CD4-positive, alpha-beta memory T cell (primary cell): ENCODE measurements around the gene WNT2B. TPM values are rescaled to one million over a fixed set of nuclear protein-coding genes. Genes with fewer than 3 reads are reported as not detected.

Experiments used
- CTCF ChIA-PET: fragments of 350-600 bp; sonication (Branson Sonifier 250); formaldehyde crosslinking; loops from one replicate; lab custom pipeline; 2021; ENCODE audit warnings: inconsistent platforms; ENCODE audit not compliant: partially characterized antibody; lab: Charles Lee
- POLR2A ChIA-PET: fragments of 350-600 bp; sonication (Branson Sonifier 250); formaldehyde crosslinking; loops from one replicate; lab custom pipeline; 2021; ENCODE audit not compliant: partially characterized antibody; lab: Charles Lee
- DNase-seq, 5 donors: peaks; one replicate each; pipeline versions ENCODE4 v3.0.0 to v3.0.0-alpha.2; 2020 to 2022; ENCODE audit warnings: mixed read lengths in 1 of 5
- H3K27ac ChIP-seq: one replicate; pipeline ENCODE4 v1.7.0; 2013; ENCODE audit warnings: low read depth, low read length
- H3K27me3 ChIP-seq: 2 replicates; pipeline ENCODE4 v1.7.0; 2013; ENCODE audit warnings: mild to moderate bottlenecking, low read length, moderate library complexity; ENCODE audit not compliant: insufficient read depth
- H3K36me3 ChIP-seq: 2 replicates; pipeline ENCODE4 v1.7.0; 2013; ENCODE audit warnings: mild to moderate bottlenecking, low read length, moderate library complexity; ENCODE audit not compliant: insufficient read depth
- H3K4me1 ChIP-seq: 2 replicates; pipeline ENCODE4 v1.7.0; 2013; ENCODE audit warnings: mild to moderate bottlenecking, low read length, moderate library complexity; ENCODE audit not compliant: insufficient read depth
- H3K4me3 ChIP-seq, 2 donors: one replicate each; pipeline ENCODE4 v1.7.0; 2013; ENCODE audit warnings: low read length in 2 of 2, mild to moderate bottlenecking in 1 of 2
- H3K9me3 ChIP-seq, 2 donors: one replicate each; pipeline ENCODE4 v1.7.0; 2013; ENCODE audit warnings: low read length in 2 of 2, control low read depth in 1 of 2; ENCODE audit not compliant: control insufficient read depth in 1 of 2
- H3K27ac Mint-ChIP-seq, 7 donors: one replicate each; pipeline ENCODE4 v1.8.0; 2020 to 2021; ENCODE audit warnings: mixed read lengths in 7 of 7, mild to moderate bottlenecking in 6 of 7, inconsistent platforms in 3 of 7, moderate library complexity in 3 of 7
- H3K27me3 Mint-ChIP-seq, 2 donors: one replicate each; pipeline ENCODE4 v1.8.0; 2020 to 2021; ENCODE audit warnings: mixed read lengths in 2 of 2
- H3K36me3 Mint-ChIP-seq, 2 donors: one replicate each; pipeline ENCODE4 v1.8.0; 2020 to 2021; ENCODE audit warnings: mixed read lengths in 2 of 2, inconsistent platforms in 1 of 2, mild to moderate bottlenecking in 1 of 2
- H3K4me1 Mint-ChIP-seq, 4 donors: one replicate each; pipeline ENCODE4 v1.8.0; 2020 to 2021; ENCODE audit warnings: mixed read lengths in 4 of 4, mild to moderate bottlenecking in 1 of 4
- H3K4me3 Mint-ChIP-seq, 8 donors: one replicate each; pipeline ENCODE4 v1.8.0; 2020 to 2021; ENCODE audit warnings: mixed read lengths in 8 of 8, mild to moderate bottlenecking in 7 of 8, moderate library complexity in 6 of 8, inconsistent platforms in 3 of 8
- H3K9me3 Mint-ChIP-seq, 8 donors: one replicate each; pipeline ENCODE4 v1.8.0; 2020 to 2021; ENCODE audit warnings: mixed read lengths in 8 of 8, mild to moderate bottlenecking in 5 of 8, inconsistent platforms in 3 of 8, moderate library complexity in 1 of 8
- intact Hi-C: fragments of 100-400 bp; cut with micrococcal nuclease; formaldehyde crosslinking; loops from one replicate; pipeline ENCODE4 v1.15.1; 2023
- polyA plus RNA-seq, 2 donors: library from polyadenylated mRNA; unstranded; fragments of 300-500 nt; fragmentation: Illumina TruSeq; gene quantifications; one replicate each; pipeline ENCODE4 v1.2.3, GENCODE V29; 2021
- total RNA-seq, 2 experiments: library from RNA; stranded (reverse); gene quantifications; one replicate each; pipeline ENCODE4 v1.2.3, GENCODE V29; 2021

WNT2B gene
- total and polyA plus RNA-seq, 4 experiments from 2014 or later: 0.21 to 0.91 (median 0.46) TPM

GRCh38 chr1:112507921-112508277 is 866 bp upstream of the WNT2B start:
- peak in 3 of 5 donors; percentile 9 to 14 (median 13) for DNase-seq
- Histone ChIP-seq H3K4me3 (peak overlapping the region; percentile 52 to 67), H3K27ac (no peak overlapping the region), H3K4me1 (peaks cover 13% of the 10 kb centered on the region), H3K9me3 (no peaks in the 10 kb centered on the region), H3K27me3 (peaks cover 12% of the 10 kb centered on the region), H3K36me3 (no peaks in the 10 kb centered on the region)
- Mint-ChIP-seq H3K9me3 (no peaks in the 10 kb centered on the region), H3K27me3 (peaks cover 11 to 15% of the 10 kb centered on the region in 2 donors), H3K4me1 (peaks cover under 1 to 20% (median 3%) of the 10 kb centered on the region in 4 donors), H3K4me3 (peak overlapping the region; percentile 84 to 93 (median 86)), H3K36me3 (no peaks in the 10 kb centered on the region), H3K27ac (peak overlapping the region in 1 of 7 donors; percentile 64)
- intact Hi-C loops: no loop called here
- ChIA-PET POLR2A (interaction anchor here (1.0 to 3.5 kb wide), 2 partner anchors 111 to 128 kb away, joined by 3 to 12 read pairs; partner anchors contain the start of genes CAPZA1 and ST7L), CTCF (interaction anchor here (1.6 to 2.5 kb wide), 2 partner anchors 107 to 200 kb away, joined by 6 to 7 read pairs; no protein-coding TSS in a partner anchor)

GRCh38 chr1:112509005-112509659 is 367 bp downstream of the WNT2B start:
- peaks cover 4 to 7% of the 10 kb centered on the region in 2 donors for H3K27me3 Mint-ChIP-seq
- peak overlapping the region; percentile 65 to 88 (median 74) for H3K4me3 Mint-ChIP-seq
- CTCF ChIA-PET: interaction anchor here (1.6 to 2.5 kb wide), 4 partner anchors 16 to 199 kb away, joined by 3 to 7 read pairs (median 6); no protein-coding TSS in a partner anchor
- peaks cover 0 to 20% (median 3%) of the 10 kb centered on the region in 4 donors for H3K4me1 Mint-ChIP-seq
- Histone ChIP-seq H3K27me3 (peaks cover 4% of the 10 kb centered on the region), H3K4me3 (peak overlapping the region in 1 of 2 donors; percentile 67), H3K27ac (no peak overlapping the region), H3K36me3 (no peaks in the 10 kb centered on the region), H3K4me1 (peaks cover 13% of the 10 kb centered on the region), H3K9me3 (no peaks in the 10 kb centered on the region)
- H3K27ac Mint-ChIP-seq: peak overlapping the region in 3 of 7 donors; percentile 2 to 61 (median 10)
- intact Hi-C loops: no loop called here
- POLR2A ChIA-PET: interaction anchor here (0.6 to 3.5 kb wide), 3 partner anchors 109 to 206 kb away, joined by 3 to 12 read pairs (median 4); partner anchors contain the start of genes CAPZA1, PPM1J and ST7L
- peak; percentile 27 to 54 (median 31) for DNase-seq
- no peaks in the 10 kb centered on the region for H3K9me3 Mint-ChIP-seq
- no peaks in the 10 kb centered on the region for H3K36me3 Mint-ChIP-seq

GRCh38 chr1:112509660-112510178 is 954 bp downstream of the WNT2B start:
- no peaks in the 10 kb centered on the region for H3K36me3 ChIP-seq
- no peak overlapping the region for H3K27ac ChIP-seq
- H3K27ac Mint-ChIP-seq: peak overlapping the region in 3 of 7 donors; percentile 2 to 61 (median 10)
- no peaks in the 10 kb centered on the region for H3K9me3 ChIP-seq
- ChIA-PET CTCF (interaction anchor here (1.1 to 3.2 kb wide), 5 partner anchors 8 to 205 kb away, joined by 3 to 14 read pairs (median 6); partner anchors contain the start of gene PPM1J), POLR2A (interaction anchor here (0.6 to 3.5 kb wide), 2 partner anchors 109 to 205 kb away, joined by 4 to 12 read pairs; partner anchors contain the start of genes CAPZA1, PPM1J and ST7L)
- H3K36me3 Mint-ChIP-seq: no peaks in the 10 kb centered on the region
- peaks cover 13% of the 10 kb centered on the region for H3K4me1 ChIP-seq
- no peak for DNase-seq
- H3K27me3 Mint-ChIP-seq: peaks cover 0 to 4% of the 10 kb centered on the region in 2 donors
- H3K27me3 ChIP-seq: peaks cover 4% of the 10 kb centered on the region
- no peaks in the 10 kb centered on the region for H3K9me3 Mint-ChIP-seq
- H3K4me3 Mint-ChIP-seq: peak overlapping the region; percentile 65 to 88 (median 74)
- intact Hi-C loops: no loop called here
- peaks cover 0 to 20% (median 3%) of the 10 kb centered on the region in 4 donors for H3K4me1 Mint-ChIP-seq
- H3K4me3 ChIP-seq: no peak overlapping the region

- H3K27me3 ChIP-seq: peaks cover 3% of the 10 kb centered on the region
- H3K27ac Mint-ChIP-seq: peak overlapping the region in 1 of 7 donors; percentile 12
- DNase-seq: no peak
- no peaks in the 10 kb centered on the region for H3K9me3 Mint-ChIP-seq
- no peaks in the 10 kb centered on the region for H3K36me3 Mint-ChIP-seq
- no peak overlapping the region for H3K4me3 ChIP-seq
- POLR2A ChIA-PET: interaction anchor here (3.5 kb wide), 1 partner anchor 108 kb away, joined by 12 read pairs; the partner anchor contains the start of genes CAPZA1 and ST7L
- H3K4me1 Mint-ChIP-seq: peaks cover 0 to 20% (median 3%) of the 10 kb centered on the region in 4 donors
- peaks cover 0 to 3% of the 10 kb centered on the region in 2 donors for H3K27me3 Mint-ChIP-seq
- no peak overlapping the region for H3K27ac ChIP-seq
- H3K9me3 ChIP-seq: no peaks in the 10 kb centered on the region
- intact Hi-C loops: no loop called here
- peak overlapping the region in 4 of 8 donors; percentile 61 to 88 (median 75) for H3K4me3 Mint-ChIP-seq
- CTCF ChIA-PET: interaction anchor here (1.1 to 3.2 kb wide), 5 partner anchors 9 to 562 kb away, joined by 3 to 14 read pairs (median 3); partner anchors contain the start of gene PPM1J
- no peaks in the 10 kb centered on the region for H3K36me3 ChIP-seq
- H3K4me1 ChIP-seq: peaks cover 13% of the 10 kb centered on the region
These were observed 1.6 kb downstream of the WNT2B start for GRCh38 chr1:112510340-112510739.

- Histone ChIP-seq H3K9me3 (no peaks in the 10 kb centered on the region), H3K36me3 (no peaks in the 10 kb centered on the region), H3K4me3 (no peak overlapping the region), H3K27ac (no peak overlapping the region), H3K27me3 (no peaks in the 10 kb centered on the region), H3K4me1 (peaks cover 13% of the 10 kb centered on the region)
- H3K27ac Mint-ChIP-seq: peak overlapping the region in 1 of 7 donors; percentile 1
- H3K27me3 Mint-ChIP-seq: peaks cover 0 to 3% of the 10 kb centered on the region in 2 donors
- peaks cover 0 to 20% (median 3%) of the 10 kb centered on the region in 4 donors for H3K4me1 Mint-ChIP-seq
- ChIA-PET POLR2A (no interaction called here), CTCF (interaction anchor here (1.2 to 3.2 kb wide), 2 partner anchors 11 to 561 kb away, joined by 3 to 14 read pairs; partner anchors contain the start of gene LRIG2)
- no peak overlapping the region for H3K4me3 Mint-ChIP-seq
- H3K9me3 Mint-ChIP-seq: no peaks in the 10 kb centered on the region
- no peak for DNase-seq
- intact Hi-C loops: no loop called here
- H3K36me3 Mint-ChIP-seq: no peaks in the 10 kb centered on the region
These were observed 3.1 kb downstream of the WNT2B start for GRCh38 chr1:112511897-112512296.

GRCh38 chr1:112513112-112513870 is 4.5 kb downstream of the WNT2B start:
- Histone ChIP-seq H3K27me3 (no peaks in the 10 kb centered on the region), H3K4me3 (no peak overlapping the region), H3K4me1 (peaks cover 1% of the 10 kb centered on the region), H3K36me3 (no peaks in the 10 kb centered on the region), H3K9me3 (no peaks in the 10 kb centered on the region), H3K27ac (no peak overlapping the region)
- DNase-seq: no peak
- ChIA-PET CTCF (interaction anchor here (1.3 to 3.2 kb wide), 2 partner anchors 12 kb away, joined by 5 to 14 read pairs; no protein-coding TSS in a partner anchor), POLR2A (no interaction called here)
- H3K27me3 Mint-ChIP-seq: peaks cover 0 to 3% of the 10 kb centered on the region in 2 donors
- H3K36me3 Mint-ChIP-seq: no peaks in the 10 kb centered on the region
- intact Hi-C loops: no loop called here
- no peak overlapping the region for H3K4me3 Mint-ChIP-seq
- H3K27ac Mint-ChIP-seq: peak overlapping the region in 1 of 7 donors; percentile 78
- no peaks in the 10 kb centered on the region for H3K9me3 Mint-ChIP-seq
- H3K4me1 Mint-ChIP-seq: peaks cover 0 to 8% (median 2%) of the 10 kb centered on the region in 4 donors
